Raji (cell line): ENCODE results near the gene PPP6R1.

Source experiments
- POLR2A ChIP-seq: IDR thresholded peaks from 2 replicates; pipeline ENCODE4 v1.6.1; 2011; ENCODE audit warnings: low read depth, low read length, control low read depth; ENCODE audit not compliant: insufficient read depth

Gene PPP6R1

GRCh38 chr19:55228015-55228391 is 30.8 kb downstream of the PPP6R1 start:
- TF ChIP-seq POLR2A: no peak

GRCh38 chr19:55227241-55228014 is 31.4 kb downstream of the PPP6R1 start:
- no peak for TF ChIP-seq POLR2A

DNA sequence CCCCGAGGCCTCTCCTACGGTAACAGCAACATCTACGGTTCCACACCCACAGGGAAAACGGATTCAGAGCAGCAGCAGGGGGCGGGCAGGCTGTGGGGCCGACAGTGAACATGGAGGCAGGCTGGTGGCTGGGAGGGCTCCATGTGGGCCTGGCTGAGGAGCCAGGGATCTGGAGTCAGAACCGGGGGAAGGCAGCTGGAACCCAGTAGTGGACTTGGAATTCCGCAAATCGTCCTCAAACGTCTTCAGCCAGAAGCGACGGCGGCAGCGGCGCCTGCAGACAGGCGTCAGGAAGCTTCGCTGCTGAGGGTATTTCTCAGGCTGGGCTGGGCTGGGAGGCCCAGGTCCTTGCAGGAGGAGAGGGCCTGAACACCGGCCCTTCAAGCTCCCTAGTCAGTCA is 32.0 kb downstream of the PPP6R1 start:
- no peak for TF ChIP-seq POLR2A

GRCh38 chr19:55226273-55226672 is 32.5 kb downstream of the PPP6R1 start:
- TF ChIP-seq POLR2A: no peak

DNA sequence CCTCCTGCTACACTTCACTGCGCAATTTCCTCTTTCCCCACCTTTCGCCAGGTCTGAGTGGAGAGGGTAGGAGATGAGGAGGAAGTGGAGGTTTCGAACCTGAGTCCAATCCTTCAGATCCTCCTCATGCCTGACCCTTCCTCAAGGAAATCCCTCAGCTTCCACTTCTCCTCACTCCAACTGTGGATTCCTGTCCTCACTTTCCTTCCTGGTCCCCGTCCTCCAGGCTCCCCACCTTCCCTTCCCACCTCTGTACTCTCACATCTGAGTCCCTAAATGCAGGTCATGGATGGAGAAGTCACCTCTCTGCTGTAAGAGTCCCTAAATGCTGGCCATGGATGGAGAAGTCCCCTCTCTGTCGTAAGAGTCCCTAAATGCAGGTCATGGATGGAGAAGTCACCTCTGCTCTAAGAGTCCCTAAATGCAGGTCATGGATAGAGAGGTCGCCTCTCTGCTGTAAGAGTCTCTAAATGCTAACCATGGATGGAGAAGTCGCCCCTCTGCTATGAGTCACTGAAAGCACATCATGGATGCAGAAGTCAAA is 33.3 kb downstream of the PPP6R1 start:
- no peak for TF ChIP-seq POLR2A

GRCh38 chr19:55224038-55224665 is 34.7 kb downstream of the PPP6R1 start:
- no peak for TF ChIP-seq POLR2A

GRCh38 chr19:55223291-55224037 is 35.4 kb downstream of the PPP6R1 start:
- TF ChIP-seq POLR2A: no peak

DNA sequence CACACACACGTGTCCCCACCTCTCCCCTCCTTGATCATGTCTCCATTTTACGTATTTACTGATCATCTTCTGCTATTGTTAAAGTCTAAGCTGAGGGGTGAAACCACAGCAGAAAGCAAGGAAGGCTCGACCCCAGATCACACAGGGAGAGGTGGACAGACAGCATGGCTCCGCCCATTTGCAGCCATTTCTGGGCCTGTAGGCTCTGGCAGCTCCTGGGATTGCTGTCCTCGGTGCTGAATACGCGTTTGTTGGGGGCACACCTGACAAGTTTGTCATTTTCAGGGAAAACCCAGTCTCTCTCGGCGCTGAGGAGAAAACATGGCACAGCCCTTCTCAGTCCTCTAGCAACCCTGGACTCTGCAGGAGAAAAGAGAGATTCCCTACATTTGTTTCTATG is 38.3 kb downstream of the PPP6R1 start:
- TF ChIP-seq POLR2A: no peak

DNA sequence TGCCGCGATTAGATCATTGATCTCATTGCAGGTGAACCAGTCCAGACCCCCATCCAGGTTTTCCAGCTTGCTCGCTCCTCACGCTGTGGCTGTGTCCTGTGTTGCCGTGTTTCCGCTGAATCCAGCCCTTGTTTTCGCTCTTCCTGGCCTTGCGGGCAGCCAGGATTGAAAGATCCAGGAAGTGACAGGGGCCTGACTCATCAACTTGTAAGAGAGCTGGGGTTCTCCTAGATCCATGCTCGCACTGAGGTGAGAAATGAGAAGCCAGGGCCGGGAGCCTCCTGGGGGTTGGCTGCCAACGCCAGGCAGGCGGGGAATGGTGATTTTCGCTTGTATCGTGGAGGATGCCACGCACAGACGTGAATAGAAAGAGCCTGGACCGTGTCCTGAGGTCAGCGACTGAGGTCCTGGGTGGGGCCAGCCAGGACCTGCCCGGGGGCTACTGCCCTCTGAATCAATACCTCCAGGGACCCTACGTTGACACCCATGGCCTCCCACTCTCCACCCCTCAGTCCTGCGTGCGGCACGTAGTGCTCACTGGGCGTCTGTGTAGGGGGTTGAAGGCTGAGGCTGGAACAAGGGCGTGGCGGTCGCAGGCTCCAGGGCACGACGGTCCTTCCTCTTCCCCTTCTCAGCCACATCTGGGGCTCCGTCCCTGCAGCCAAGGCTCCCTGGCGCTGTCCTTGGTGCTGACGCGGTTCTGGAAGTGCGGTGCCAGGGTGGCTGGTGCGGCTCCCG is 42.2 kb downstream of the PPP6R1 start:
- TF ChIP-seq POLR2A: no peak

DNA sequence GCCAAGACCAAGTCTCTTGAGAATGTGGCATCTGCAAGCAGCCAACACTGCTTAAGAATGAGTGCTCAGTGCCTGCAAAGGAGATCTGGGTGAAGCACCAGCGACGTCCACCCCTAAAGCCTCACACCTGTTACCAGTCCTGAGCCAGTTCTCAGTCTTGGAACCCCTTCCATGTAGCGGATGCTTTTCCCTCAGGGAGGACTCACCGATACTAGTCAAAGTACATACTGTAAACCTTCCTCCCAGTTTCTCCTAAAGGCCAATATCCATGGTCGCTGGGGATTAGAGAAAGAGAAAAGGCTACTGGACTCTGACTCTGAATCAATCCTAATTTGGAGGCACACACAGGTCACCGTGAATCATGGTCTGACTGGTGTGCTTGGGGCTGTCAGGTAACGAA is 45.3 kb downstream of the PPP6R1 start:
- no peak for TF ChIP-seq POLR2A

GRCh38 chr19:55212447-55212846 is 46.4 kb downstream of the PPP6R1 start:
- TF ChIP-seq POLR2A: no peak

DNA sequence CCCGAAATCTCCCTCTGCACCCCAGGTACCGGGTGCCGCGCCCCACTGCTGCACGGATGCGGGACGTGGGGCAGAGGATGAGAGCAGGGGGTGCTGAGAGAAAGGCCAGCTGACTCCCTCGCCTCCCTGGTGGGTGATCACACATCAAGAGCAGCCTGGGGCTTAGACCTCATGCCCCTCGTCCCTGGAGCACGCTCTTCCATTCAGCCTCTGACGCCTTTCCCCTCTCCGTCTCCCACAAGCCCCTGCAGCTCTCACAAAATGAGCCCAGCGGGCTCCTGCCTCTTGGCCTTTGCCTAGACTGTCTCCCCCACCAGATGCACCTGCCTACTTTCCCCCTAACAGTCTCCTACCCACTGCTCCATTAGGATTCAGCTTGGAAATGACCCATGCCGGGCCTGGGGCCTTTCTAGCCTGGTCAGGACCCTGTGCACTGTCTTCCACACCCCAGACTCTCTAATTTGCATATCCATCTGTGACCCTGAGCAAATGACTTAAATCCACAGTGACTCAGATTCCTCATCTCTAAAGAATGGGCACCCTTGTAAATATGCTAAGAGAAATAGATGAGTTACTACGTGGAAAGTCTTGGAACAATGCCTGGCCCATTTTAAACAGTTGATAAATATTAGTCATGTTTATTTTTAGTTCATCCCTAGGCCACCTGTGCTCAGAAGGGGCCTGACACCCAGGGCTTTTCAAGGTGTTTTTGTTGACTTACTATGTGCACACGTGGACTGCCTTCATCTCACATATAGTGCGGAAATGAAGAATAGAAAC is 48.9 kb downstream of the PPP6R1 start:
- no peak for TF ChIP-seq POLR2A

- no peak for TF ChIP-seq POLR2A
These were observed 49.7 kb downstream of the PPP6R1 start, which contains the start of gene PTPRH for GRCh38 chr19:55208880-55209692. Gene PTPRH (minus strand): TSS chr19:55209501. CDS start chr19:55209433, 68 bp downstream.
